NCI-H1694 treated with DMSO at 0.1 percent for 48 hours (cell line): ENCODE results near the gene EMSY.
A peak's percentile ranks its signal among the peaks of the same experiment; 100 is the strongest.

Source experiments
- DNase-seq: peaks from one replicate; lab custom pipeline; 2025; lab: John Stamatoyannopoulos, UW

EMSY gene

DNA sequence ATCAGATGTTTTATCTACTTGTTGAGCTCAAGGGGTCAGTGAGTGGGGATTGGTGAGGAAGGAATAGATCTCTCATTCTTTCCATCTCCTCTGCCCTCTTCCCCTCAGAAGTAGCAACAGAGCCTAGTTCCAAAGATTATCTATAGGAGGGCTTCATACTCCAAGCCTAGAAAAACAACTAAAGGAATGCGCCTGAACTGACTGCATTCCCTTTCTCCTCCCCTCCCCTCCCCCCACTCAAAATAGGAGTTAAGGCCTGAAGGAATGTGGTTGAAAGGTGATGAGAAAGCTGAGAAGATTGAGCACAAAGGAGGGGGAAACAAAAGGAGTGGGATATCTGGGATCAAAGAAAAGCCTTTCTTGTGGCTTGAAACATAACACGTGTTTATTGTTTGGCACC, 10.5 kb downstream of the EMSY start:
- DNase-seq: no peak

DNA sequence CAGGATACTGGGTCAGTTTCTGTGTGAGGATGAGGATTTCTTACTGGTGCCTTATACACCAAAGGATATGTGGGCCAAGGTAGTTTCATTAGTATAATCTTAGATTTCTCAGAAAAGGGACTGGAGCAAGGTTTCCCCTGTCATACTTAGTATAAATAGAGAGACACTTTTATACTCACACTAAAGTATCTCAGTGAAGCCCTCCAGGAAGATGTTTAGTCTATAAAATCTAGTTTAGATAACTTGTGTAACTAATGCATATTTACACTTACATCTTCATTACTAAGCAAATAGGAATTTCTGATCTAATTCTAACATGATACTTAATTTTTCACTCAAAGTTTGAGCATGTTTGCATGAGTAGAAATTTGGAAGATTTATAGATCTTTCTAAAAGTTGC, 11.1 kb downstream of the EMSY start:
- no peak for DNase-seq

DNA sequence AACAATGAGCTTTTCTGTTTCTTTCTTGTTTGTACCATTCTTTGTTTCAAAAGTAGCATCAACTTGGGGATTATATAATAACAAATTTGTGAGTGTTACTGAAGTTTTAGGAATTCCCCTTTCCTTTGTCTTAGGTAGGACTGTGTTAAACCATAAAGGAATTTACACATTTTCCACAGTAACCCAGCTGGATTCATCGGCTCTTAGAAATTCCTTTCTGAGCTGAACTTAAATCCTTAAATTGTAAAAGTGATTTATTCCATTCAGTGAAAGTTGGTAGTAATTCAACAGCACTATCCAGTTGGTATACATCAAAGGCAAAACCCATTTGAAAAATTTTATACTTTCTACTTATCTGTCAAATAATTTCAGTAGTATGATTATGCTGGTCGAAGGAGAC, 11.8 kb downstream of the EMSY start:
- no peak for DNase-seq

DNA sequence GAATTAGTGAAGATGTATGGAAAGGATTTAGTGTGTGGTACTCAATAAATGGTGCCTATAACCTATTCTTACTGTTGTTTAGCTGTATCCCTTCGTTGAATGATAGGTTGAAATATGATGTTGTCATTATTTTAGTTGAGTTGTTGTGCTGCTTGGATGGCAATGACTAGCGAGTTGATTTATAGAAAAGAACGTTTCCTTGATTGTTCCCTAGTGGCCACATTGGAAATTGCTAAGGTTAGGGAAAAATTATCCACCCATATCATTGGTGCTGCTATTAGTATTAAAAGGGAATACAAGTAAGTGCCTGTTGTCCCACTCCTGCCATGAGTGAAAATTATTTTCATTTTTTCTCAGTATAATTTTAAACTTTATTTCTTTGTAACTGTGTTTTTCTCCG, 14.5 kb downstream of the EMSY start:
- DNase-seq: no peak

DNA sequence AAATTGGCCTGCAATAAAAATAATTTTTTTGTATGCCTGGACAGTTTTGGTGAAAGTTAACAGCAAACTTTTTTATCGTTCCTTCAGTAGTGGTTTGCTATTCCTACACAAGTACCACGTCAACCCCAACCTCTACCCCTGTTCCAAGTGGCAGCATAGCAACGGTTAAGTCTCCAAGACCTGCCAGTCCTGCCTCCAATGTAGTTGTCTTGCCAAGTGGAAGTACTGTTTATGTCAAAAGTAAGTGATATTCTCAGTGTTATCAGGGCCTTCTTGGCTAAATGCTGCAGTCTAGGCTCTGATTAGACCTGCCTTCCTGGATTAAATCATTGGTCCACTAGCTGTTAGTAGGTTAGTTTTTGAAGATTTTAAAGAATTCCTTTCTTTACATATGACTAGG, 15.0 kb downstream of the EMSY start:
- no peak for DNase-seq

DNA sequence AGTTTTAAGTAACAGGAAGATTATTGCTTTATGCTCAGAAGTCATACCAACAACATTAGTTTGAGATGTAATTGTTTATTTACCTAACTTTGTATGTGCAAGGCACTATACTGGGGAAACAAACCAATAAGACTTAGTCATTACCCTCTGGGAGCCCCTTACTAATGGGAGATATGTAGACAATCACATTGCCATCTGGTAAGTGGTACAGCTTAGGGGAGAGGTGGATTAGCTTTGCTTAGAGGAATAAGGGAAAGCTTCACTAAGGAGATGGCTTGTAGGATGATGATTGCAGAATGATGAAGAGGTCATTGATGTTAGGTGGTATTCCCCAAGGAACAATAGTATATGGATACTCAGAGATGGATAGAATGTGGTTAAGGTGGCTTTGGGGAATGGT, 17.5 kb downstream of the EMSY start:
- no peak for DNase-seq

DNA sequence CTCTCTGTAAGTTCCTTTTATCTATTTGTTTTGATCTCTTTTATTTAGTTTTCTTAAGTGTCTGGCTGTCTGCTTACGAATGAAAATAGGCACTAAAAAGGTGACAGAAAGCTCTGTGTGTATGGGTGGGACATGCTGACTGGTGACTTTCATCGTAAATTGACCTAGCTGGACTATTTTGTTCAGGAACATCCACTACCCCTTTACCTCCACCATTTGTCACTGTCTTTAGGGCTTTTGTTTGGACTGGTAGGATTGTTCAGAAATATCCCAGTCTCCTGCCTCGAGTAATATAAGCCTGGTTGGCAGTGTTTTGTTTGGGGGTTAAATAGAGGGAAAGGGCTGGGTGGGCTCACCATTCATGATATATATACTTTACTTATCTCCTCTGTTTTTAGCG, 20.9 kb downstream of the EMSY start:
- DNase-seq: no peak

DNA sequence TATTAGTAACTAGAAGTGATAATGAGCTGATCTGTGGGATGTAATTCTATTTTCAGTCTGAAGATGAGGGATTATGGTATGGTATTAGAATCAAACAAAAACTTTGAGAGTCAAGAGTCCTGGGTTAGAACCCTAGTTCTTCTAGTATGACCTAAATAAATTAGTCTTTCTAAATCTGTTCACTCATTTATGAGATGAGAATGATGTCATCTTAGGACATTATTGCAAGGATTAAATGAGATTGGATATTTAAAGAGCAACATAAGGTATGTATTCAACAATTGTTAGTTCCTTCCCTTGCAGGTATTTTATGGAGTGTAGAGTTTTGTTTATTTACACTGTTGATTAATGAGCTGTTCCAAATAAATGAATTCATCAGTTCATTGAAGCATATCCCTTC, 21.8 kb downstream of the EMSY start:
- no peak for DNase-seq

DNA sequence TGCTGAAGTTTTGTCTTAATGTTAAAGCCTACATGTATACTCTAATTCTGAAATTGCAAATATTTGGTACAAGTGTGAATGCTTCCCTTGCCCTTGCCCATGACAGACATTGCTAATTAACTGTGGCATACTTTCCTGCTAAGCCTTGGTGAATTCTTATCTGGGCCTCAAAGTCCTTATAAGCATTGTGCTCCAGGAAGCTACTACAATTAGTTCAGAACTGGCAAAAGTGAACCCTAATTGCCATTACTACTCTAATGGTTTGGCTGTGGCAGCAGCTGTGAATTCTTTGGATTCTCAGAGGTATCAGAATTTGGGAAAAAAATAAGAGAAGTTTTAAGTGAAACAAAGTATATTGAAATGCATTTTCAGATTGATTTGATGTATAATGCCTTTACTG, 24.3 kb downstream of the EMSY start:
- no peak for DNase-seq

DNA sequence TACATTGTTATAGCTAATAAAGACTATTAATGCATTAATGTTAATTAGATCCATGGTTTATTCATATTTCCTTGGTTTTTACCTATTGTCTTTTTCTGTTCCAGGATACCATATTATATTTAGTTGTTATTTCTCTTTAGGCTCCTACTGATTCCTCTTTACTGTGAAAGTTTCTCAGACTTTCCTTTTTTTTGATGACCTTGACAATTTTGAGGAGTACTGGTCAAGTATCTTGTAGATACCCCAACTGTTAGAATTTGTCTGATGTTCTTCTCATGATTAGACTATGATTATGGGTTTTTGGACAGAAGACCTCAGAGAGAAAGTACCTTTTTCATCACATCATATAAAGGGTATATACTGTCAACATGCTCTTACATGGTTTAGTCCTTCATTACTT, 26.6 kb downstream of the EMSY start:
- no peak for DNase-seq

DNA sequence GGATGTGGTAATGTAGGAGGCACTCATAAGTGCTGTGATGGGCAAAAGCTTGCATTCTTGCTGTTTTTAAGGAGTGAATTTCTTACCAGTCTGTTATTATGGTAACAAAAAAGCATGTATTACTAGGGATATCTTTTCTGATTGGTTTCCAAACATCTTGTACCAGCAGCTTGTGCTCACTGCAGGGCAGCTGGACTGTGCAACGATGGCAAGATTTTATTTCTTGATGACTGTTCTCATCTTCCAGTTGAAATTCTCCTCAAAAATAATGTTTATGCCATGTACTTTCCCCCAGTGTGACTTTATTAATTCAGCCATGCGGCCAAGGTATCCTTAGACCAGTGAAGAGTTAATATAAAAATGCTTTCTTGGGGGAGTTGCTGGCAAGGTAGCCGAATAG, 35.4 kb downstream of the EMSY start:
- DNase-seq: no peak

DNA sequence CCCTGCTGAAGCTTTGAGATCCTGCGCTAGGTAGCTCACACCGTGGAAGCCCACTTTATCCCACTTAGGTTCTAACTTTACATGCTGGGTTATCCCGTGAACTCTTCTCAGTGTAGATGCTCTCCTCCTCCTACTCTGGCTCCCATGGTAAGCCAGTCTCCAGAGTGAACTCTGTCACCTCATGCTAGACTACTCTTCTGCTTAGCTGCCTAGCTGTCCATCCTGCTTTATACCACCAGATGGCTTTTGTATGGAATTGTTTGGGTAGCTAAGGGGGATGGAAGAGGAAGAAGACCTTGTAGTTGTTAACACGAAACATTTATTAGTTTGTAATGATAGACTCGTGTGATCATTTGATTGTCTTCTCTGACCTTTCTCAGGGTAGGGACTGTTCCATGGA, 46.8 kb downstream of the EMSY start:
- DNase-seq: no peak

DNA sequence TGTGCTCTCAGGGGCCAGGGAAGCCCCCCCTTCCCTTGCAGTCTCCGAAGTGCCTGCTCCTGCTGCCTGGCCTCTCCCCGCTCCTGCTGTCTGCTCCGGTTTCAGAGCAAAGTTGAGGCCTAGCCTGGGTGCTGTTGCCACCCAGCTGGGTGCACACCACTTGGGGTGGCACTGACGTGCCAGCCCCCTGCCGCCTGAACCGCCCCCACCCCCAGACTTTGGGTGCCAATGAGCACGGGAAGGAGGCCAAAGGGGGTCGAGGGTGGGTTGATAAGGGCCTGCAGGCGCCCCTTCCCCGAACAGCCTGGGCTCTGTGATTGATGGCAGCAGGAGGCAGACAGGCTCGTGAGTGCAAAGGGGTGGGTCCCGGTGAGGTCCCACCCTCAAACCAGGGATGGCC, 48.2 kb downstream of the EMSY start:
- DNase-seq: no peak

DNA sequence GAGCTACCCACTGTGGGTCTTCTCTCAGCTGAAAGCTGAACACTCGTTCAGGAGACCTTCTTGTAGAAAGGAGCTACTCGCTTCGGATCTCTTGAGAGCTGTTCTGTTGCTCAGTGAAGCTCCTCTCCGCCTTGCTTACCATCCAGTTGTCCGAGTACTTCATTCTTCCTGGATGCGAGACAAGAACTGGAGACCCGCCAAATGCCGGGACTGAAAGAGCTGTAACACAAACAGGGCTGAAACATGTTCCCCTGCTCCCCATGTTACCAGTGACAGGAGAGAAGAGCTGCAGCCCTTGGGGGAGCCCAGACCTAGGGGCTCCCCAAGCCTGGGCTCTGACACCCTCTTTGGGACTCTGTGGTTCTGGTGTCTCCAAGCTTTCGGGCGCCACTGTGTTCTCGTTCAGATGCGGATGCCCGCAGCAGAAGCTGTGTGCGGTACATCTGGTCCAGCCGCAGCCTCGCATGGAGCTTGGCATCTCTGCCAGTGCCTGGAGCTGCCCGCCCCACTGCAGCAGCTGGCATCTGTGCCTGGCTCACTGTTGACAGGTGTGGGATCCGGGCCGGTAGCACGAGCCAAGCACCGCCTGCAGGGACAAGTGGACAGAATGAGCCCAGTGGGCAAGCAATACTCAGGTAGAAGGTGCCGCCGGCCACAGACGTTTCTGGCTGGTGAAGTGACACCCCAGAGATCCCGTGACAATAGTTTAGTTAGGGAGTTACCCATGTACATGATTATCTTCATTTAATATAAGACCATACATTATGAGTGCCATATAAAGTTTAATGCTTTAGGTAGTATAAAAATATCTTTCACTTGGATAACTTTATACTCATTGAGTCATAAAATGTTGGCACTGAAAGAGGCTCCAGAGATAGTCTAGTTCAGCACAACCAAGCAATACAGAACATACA, 49.1 kb downstream of the EMSY start:
- DNase-seq: no peak

DNA sequence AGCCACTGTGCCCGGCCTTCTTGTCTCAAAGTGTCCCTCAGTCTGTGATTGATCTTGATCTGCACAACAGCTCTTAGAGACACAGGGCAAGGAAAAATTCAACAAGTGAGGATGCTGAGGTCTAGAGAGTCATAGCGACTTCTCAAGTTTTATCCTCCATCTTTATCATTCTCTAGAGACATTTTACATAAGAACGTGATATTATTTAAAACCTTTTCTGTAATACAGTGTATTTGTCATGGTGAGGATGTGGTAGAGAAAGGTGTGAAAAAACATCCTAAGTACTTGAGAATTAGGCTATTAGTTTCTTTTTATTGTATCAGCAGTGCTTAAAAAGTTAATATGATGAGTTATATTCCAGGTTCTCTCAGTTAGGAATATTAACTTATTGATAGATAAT, 50.2 kb downstream of the EMSY start:
- no peak for DNase-seq

DNA sequence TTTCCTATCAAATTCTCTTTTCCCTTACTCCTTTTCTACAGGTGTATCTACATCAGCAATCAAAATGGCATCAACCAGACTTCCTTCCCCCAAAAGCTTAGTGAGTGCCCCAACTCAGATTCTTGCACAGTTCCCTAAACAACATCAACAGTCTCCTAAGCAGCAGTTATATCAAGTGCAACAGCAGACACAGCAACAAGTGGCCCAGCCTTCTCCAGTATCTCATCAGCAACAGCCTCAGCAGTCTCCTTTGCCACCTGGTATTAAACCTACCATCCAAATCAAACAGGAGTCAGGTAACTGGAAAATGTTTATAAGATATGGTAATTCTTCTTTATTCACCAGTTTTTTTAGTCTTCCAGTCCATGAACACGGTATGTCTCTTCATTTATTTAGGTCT, 51.4 kb downstream of the EMSY start:
- DNase-seq: no peak

DNA sequence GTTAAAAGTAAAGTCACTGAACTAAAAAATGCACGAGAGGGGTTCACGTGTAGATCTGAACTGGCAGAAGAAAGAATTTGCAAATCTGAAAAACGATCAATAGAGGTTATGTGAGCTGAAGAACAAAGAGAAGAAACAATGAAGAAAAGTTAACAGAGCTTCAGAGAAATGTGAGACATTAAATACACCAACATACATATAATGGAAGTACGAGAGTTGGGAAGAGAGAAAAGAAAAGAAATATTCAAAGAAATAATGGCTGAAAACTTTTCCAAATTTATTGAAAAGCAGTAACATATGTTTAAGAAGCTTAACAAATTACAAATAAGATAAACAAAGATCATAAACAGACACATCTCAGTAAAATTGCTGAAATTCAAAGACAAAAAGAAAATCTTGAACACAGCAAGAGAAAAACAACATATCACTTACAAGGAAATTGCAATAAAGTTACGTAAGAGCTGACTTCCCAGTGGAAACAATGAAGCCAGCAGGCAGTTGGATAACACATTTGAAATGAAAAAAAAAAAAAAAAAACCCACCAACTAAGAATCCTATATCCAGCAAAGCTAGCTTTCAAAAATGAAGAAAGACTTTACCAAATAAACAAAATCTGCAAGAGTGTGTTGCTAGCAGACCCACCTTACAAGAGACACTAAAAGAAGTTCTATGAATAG, 56.8 kb downstream of the EMSY start:
- DNase-seq: no peak

DNA sequence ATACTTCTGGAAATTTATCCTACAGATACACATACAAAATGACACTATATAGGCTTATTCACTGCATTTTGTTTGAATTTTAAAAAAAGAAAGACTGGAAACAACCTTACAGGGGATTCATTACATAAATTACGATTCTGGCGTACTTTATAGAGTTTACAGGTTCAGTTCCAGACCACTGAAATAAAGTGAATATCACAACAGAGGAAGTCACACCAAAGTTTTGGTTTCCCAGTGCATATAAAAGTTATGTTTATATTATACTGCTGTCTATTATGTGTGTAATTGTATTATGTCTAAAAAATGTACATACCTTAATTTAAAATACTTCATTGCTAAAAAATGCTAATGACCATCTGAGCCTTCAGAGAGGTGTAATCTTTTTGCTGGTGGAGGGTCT, 62.0 kb downstream of the EMSY start:
- no peak for DNase-seq

DNA sequence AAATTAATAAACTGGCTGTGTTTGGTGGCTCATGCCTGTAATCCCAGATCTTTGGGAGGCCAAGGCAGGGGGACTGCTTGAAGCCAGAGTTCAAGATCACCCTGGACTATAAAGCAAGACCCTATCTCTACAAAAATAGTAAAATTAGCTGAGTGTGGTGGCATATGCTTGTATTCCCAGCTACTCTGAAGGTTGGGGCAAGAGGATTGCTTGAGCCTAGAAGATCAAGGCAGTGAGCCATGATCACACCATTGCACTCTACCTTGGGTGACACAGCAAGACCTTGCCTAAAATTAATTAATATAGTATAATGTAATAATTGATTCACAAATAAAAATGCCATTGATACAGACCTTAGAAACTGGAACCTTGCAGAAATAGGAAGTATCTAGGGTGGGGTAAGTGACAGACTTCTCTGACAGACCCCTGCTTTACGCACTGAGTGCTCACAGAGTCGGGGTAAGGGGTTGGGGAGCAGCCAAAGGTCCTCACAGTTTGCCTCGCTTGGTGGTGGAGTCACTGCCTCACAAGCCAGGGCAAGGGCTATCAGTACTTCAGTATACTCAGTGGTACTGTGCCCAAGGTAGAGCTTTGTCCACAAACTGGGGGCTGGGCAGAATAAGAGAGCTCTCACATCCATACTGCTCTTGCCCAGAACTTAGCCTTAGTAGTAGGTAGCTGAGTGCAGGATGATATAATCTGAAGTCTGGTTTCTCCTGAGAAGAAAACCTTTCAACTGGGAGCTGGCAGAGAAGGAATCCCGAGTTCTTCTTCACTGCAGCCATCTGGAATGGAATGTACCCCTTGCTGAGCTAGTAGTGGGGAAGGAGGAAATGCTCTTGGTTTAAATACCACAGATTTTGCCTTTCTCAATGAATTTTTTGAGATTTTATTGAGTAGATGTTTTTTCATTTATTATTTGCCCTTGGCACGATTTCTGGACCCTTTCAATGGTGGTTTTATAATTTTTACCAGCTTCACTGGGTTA, 65.5 kb downstream of the EMSY start:
- DNase-seq: no peak

DNA sequence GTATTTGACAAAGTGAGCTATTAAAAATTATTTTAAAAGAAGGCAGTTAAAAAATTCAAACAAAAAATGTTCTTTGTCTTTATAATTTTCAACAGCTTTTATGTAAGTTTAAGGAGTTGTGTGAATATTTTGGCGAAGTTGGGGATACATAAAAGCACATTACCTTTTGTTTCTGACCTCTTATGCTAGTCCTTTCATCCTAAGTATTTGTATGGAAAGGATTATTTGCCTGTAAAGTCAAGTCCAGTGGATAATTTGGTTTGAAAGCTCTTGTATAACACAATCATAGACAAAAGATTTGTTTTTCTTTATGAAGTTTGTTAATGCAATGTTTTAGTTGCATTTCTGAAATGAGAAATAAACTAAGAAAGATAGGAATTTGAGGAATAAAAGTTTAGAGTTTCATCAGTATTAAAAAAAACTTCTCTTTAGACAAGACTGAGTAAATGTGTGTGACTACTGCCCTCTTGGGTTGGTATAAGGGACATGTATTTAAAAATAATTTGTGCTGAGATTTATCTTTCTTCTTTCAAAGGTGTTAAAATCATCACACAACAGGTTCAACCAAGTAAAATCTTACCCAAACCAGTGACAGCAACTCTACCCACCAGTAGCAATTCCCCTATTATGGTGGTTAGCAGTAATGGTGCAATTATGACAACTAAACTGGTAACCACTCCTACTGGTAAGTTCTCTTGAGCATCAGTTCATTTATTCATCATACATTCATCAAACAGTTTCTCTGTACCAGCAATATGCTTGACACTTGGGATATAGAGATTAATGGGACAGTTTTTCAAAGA, 68.2 kb downstream of the EMSY start:
- peak; percentile 26 for DNase-seq

DNA sequence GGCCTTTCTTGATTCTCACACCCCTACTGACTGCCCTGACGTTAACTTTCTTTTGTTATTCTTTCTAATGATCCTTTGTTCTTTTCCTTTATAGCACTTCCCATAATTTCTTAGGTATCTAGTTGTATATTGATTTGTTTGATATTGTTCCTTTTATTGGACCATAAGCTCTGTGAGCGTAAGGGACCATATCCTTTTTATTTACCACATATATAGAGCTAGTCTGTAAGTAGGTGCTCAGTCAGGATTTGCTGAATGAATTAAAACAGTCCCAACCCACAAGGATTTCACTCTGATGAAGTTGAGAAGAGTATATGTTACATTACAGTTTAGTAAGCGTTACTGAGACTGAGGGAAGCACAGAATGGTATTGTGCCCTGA, 68.8 kb downstream of the EMSY start:
- DNase-seq: no peak

DNA sequence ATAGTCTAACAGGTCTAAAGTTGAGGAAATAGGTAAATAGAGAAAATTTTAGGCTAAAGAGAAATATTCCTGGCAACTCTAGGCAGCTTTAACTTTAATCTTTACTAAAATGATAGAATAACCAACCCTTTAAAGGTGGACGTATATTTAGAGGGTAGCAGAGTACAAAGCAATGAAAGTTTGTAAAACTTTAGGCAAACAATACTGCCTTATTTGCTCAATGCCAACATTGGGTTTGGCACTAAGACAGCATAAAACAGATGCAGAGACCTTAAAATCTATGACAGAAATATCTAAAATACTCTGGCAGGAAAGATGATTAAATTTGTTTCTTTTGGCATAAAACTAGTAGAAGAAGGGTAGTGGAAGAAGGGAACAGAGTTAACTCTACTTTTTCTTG, 70.7 kb downstream of the EMSY start:
- no peak for DNase-seq
